ENCODE data around the gene OPRM1.

The OPRM1 gene

GRCh38 chr6:154039231-154039842, at the start of gene OPRM1:
Gene OPRM1, plus strand, starts transcription at chr6:154039240. Its CDS starts 305 bp downstream, at chr6:154039545.
- DNase-seq, result peak; percentile 43
- no peak within 1 kb of the TSS for H3K4me3 Mint-ChIP-seq
- H3K9me3 Mint-ChIP-seq, result no peaks in the 10 kb centered on the region
- H3K4me1 Mint-ChIP-seq (ENCODE audit: low read depth), result no peaks in the 10 kb centered on the region
- peaks cover 38% of the 10 kb centered on the region for H3K27me3 Mint-ChIP-seq
- no peak within 1 kb of the TSS for H3K27ac Mint-ChIP-seq
- H3K36me3 Mint-ChIP-seq (ENCODE audit: low read depth), result no peaks in the 10 kb centered on the region

- Mint-ChIP-seq H3K36me3 (ENCODE audit: low read depth) (no peaks in the 10 kb centered on the region), H3K4me1 (ENCODE audit: low read depth) (no peaks in the 10 kb centered on the region), H3K27me3 (no peaks in the 10 kb centered on the region), H3K27ac (no peak overlapping the region), H3K9me3 (no peaks in the 10 kb centered on the region), H3K4me3 (no peak overlapping the region)
- DNase-seq, result no peak
Measured at GRCh38 chr6:153989989-153990388, 49.1 kb upstream of the OPRM1 start.

- Mint-ChIP-seq H3K4me3 (no peak overlapping the region), H3K36me3 (ENCODE audit: low read depth) (no peaks in the 10 kb centered on the region), H3K9me3 (no peaks in the 10 kb centered on the region), H3K27ac (no peak overlapping the region), H3K27me3 (no peaks in the 10 kb centered on the region), H3K4me1 (ENCODE audit: low read depth) (no peaks in the 10 kb centered on the region)
- DNase-seq, result no peak
Measured at GRCh38 chr6:153994004-153994403, 45.0 kb upstream of the OPRM1 start.

- no peaks in the 10 kb centered on the region for H3K9me3 Mint-ChIP-seq
- H3K4me3 Mint-ChIP-seq, result no peak overlapping the region
- H3K27ac Mint-ChIP-seq, result no peak overlapping the region
- no peaks in the 10 kb centered on the region for H3K36me3 Mint-ChIP-seq (ENCODE audit: low read depth)
- no peaks in the 10 kb centered on the region for H3K4me1 Mint-ChIP-seq (ENCODE audit: low read depth)
- peaks cover 3% of the 10 kb centered on the region for H3K27me3 Mint-ChIP-seq
- DNase-seq, result no peak
Measured at GRCh38 chr6:153994811-153995210, 44.2 kb upstream of the OPRM1 start.

- H3K9me3 Mint-ChIP-seq, result no peaks in the 10 kb centered on the region
- no peaks in the 10 kb centered on the region for H3K36me3 Mint-ChIP-seq (ENCODE audit: low read depth)
- DNase-seq, result no peak
- peaks cover 9% of the 10 kb centered on the region for H3K27me3 Mint-ChIP-seq
- H3K27ac Mint-ChIP-seq, result no peak overlapping the region
- no peak overlapping the region for H3K4me3 Mint-ChIP-seq
- H3K4me1 Mint-ChIP-seq (ENCODE audit: low read depth), result no peaks in the 10 kb centered on the region
Measured at GRCh38 chr6:153997221-153997620, 41.8 kb upstream of the OPRM1 start.

- H3K4me3 Mint-ChIP-seq, result no peak overlapping the region
- no peak for DNase-seq
- H3K27ac Mint-ChIP-seq, result no peak overlapping the region
- H3K4me1 Mint-ChIP-seq (ENCODE audit: low read depth), result no peaks in the 10 kb centered on the region
- H3K36me3 Mint-ChIP-seq (ENCODE audit: low read depth), result no peaks in the 10 kb centered on the region
- H3K27me3 Mint-ChIP-seq, result peaks cover 17% of the 10 kb centered on the region
- no peaks in the 10 kb centered on the region for H3K9me3 Mint-ChIP-seq
Measured at GRCh38 chr6:154001494-154002285, 37.4 kb upstream of the OPRM1 start.

GRCh38 chr6:154002894-154003293, 36.1 kb upstream of the OPRM1 start:
- Mint-ChIP-seq H3K4me3 (no peak overlapping the region), H3K9me3 (no peaks in the 10 kb centered on the region), H3K36me3 (ENCODE audit: low read depth) (no peaks in the 10 kb centered on the region), H3K4me1 (ENCODE audit: low read depth) (no peaks in the 10 kb centered on the region), H3K27ac (no peak overlapping the region), H3K27me3 (peaks cover 17% of the 10 kb centered on the region)
- no peak for DNase-seq

GRCh38 chr6:154010371-154010770, 28.7 kb upstream of the OPRM1 start:
- H3K27me3 Mint-ChIP-seq, result peaks cover 2% of the 10 kb centered on the region
- no peaks in the 10 kb centered on the region for H3K36me3 Mint-ChIP-seq (ENCODE audit: low read depth)
- no peaks in the 10 kb centered on the region for H3K9me3 Mint-ChIP-seq
- no peak overlapping the region for H3K4me3 Mint-ChIP-seq
- no peak overlapping the region for H3K27ac Mint-ChIP-seq
- no peaks in the 10 kb centered on the region for H3K4me1 Mint-ChIP-seq (ENCODE audit: low read depth)
- DNase-seq, result no peak

- Mint-ChIP-seq H3K27me3 (peaks cover 2% of the 10 kb centered on the region), H3K27ac (no peak overlapping the region), H3K4me3 (no peak overlapping the region), H3K36me3 (ENCODE audit: low read depth) (no peaks in the 10 kb centered on the region), H3K9me3 (no peaks in the 10 kb centered on the region), H3K4me1 (ENCODE audit: low read depth) (no peaks in the 10 kb centered on the region)
- DNase-seq, result no peak
Measured at GRCh38 chr6:154012852-154013251, 26.2 kb upstream of the OPRM1 start.

GRCh38 chr6:154017786-154018185, 21.3 kb upstream of the OPRM1 start:
- Mint-ChIP-seq H3K36me3 (ENCODE audit: low read depth) (no peaks in the 10 kb centered on the region), H3K4me3 (no peak overlapping the region), H3K4me1 (ENCODE audit: low read depth) (no peaks in the 10 kb centered on the region), H3K27me3 (no peaks in the 10 kb centered on the region), H3K9me3 (no peaks in the 10 kb centered on the region), H3K27ac (no peak overlapping the region)
- DNase-seq, result no peak

- Mint-ChIP-seq H3K4me1 (ENCODE audit: low read depth) (no peaks in the 10 kb centered on the region), H3K27ac (no peak overlapping the region), H3K36me3 (ENCODE audit: low read depth) (no peaks in the 10 kb centered on the region), H3K27me3 (peaks cover 6% of the 10 kb centered on the region), H3K9me3 (no peaks in the 10 kb centered on the region), H3K4me3 (no peak overlapping the region)
- DNase-seq, result no peak
Measured at GRCh38 chr6:154030646-154031045, 8.4 kb upstream of the OPRM1 start.

GRCh38 chr6:154041001-154041400, 2.0 kb downstream of the OPRM1 start:
- H3K36me3 Mint-ChIP-seq (ENCODE audit: low read depth), result no peaks in the 10 kb centered on the region
- no peaks in the 10 kb centered on the region for H3K9me3 Mint-ChIP-seq
- peaks cover 43% of the 10 kb centered on the region for H3K27me3 Mint-ChIP-seq
- no peak overlapping the region for H3K4me3 Mint-ChIP-seq
- H3K27ac Mint-ChIP-seq, result no peak overlapping the region
- no peaks in the 10 kb centered on the region for H3K4me1 Mint-ChIP-seq (ENCODE audit: low read depth)
- no peak for DNase-seq

- no peak overlapping the region for H3K27ac Mint-ChIP-seq
- no peaks in the 10 kb centered on the region for H3K4me1 Mint-ChIP-seq (ENCODE audit: low read depth)
- no peaks in the 10 kb centered on the region for H3K36me3 Mint-ChIP-seq (ENCODE audit: low read depth)
- peaks cover 5% of the 10 kb centered on the region for H3K27me3 Mint-ChIP-seq
- no peak for DNase-seq
- no peak overlapping the region for H3K4me3 Mint-ChIP-seq
- peaks cover 3% of the 10 kb centered on the region for H3K9me3 Mint-ChIP-seq
Measured at GRCh38 chr6:154053141-154053540, 14.1 kb downstream of the OPRM1 start.

GRCh38 chr6:154056536-154056935, 17.5 kb downstream of the OPRM1 start:
- Mint-ChIP-seq H3K27me3 (peaks cover 9% of the 10 kb centered on the region), H3K36me3 (ENCODE audit: low read depth) (no peaks in the 10 kb centered on the region), H3K9me3 (peaks cover 3% of the 10 kb centered on the region), H3K4me3 (no peak overlapping the region), H3K4me1 (ENCODE audit: low read depth) (no peaks in the 10 kb centered on the region), H3K27ac (no peak overlapping the region)
- no peak for DNase-seq

GRCh38 chr6:154057098-154057497, 18.1 kb downstream of the OPRM1 start:
- H3K27me3 Mint-ChIP-seq, result peaks cover 7% of the 10 kb centered on the region
- H3K27ac Mint-ChIP-seq, result no peak overlapping the region
- H3K36me3 Mint-ChIP-seq (ENCODE audit: low read depth), result no peaks in the 10 kb centered on the region
- no peaks in the 10 kb centered on the region for H3K4me1 Mint-ChIP-seq (ENCODE audit: low read depth)
- no peak overlapping the region for H3K4me3 Mint-ChIP-seq
- DNase-seq, result no peak
- no peaks in the 10 kb centered on the region for H3K9me3 Mint-ChIP-seq

Measured in activated T-cell treated with anti-CD3 and anti-CD28 coated beads, Interleukin-2, amount 50 U/mL, for 24 hours (primary cell).